HG03108 (cell line): ENCODE data around the gene TMEM161A.
"Not testable (repeated sequence)": the region's sequence is repeated elsewhere in the genome, so short reads cannot be mapped to it uniquely, and the experiment has no call there.

Experiments used
- ATAC-seq: cut with Tn5 transposase; IDR thresholded peaks from one replicate; pipeline ENCODE4 v1.9.1; 2021; ENCODE audit warnings: moderate library complexity; ENCODE audit not compliant: unreplicated experiment

Gene TMEM161A

GRCh38 chr19:19138109-19138981 lies at the start of gene TMEM161A:
Gene TMEM161A, minus strand, starts transcription at chr19:19138478. Its CDS starts 50 bp downstream, at chr19:19138428.
- peak; percentile 99 for ATAC-seq

DNA sequence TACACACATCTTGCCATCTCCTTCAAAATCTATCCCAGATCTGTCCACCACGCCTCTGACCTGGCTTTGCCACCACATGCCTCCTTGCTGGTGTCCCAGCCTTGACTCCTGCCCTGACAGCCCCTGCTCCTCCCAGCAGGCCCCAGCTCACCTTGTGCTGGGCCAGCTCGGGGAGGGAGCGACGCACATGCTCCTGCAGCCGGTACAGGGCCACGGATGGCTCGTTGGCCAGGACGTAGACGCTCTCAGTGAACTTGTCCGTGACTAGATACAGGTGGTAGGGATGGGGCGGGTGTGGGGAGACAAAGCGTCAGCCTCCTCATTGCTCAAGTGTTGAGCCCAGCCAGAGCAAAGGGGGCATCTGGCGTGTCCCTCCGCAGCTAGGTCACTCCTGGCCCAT lies 48.5 kb upstream of the TMEM161A start:
- no peak for ATAC-seq

GRCh38 chr19:19185853-19186740 lies 47.8 kb upstream of the TMEM161A start:
- no peak for ATAC-seq

DNA sequence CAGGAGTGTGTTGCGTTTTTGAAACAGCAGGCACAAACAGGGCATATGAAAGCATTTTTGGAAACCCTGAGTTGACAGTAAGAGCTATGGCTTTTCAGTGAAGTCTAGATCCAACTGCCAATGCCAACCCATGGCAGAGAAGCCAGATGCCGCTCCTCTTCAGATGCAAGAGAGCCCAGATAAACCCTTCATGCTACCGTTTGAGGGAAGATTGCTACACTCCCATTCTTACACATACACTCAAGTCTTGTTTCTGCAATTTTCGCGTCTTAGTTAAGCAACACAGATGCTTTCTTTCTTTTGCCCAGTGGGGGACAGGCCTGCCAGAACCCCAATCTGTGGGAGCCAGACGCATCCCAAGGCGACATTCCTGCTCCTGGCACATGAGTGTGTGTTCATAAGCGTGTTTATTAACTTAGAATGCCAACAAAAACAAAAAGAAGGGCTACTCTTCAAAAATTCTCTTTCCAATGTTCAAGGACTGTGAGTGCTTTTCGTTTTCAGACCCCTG lies 43.3 kb upstream of the TMEM161A start:
- no peak for ATAC-seq

GRCh38 chr19:19179548-19180441 lies 41.5 kb upstream of the TMEM161A start:
- no peak for ATAC-seq

GRCh38 chr19:19176950-19177349 lies 38.7 kb upstream of the TMEM161A start:
- ATAC-seq = no peak

DNA sequence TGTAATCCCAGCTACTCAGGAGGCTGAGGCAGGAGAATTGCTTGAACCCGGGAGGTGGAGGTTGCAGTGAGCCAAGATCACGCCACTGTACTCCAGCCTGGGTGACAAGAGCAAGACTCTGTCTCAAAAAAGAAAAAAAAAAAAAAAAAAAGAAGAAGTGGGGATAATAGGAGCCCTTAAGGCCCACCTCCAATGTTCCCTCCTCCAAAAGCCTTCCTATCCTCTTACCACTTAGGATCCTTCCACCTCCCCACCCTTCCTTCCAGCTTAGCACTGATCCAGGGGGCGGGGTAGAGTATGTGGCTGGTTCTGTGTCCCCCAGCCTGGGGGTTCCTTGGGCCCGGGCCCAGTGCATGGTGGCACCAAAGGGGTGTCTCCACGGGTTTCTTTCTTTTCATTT lies 35.0 kb upstream of the TMEM161A start:
- not testable (repeated sequence) for ATAC-seq

- no peak for ATAC-seq
Measured at GRCh38 chr19:19171821-19172532, 33.7 kb upstream of the TMEM161A start.

DNA sequence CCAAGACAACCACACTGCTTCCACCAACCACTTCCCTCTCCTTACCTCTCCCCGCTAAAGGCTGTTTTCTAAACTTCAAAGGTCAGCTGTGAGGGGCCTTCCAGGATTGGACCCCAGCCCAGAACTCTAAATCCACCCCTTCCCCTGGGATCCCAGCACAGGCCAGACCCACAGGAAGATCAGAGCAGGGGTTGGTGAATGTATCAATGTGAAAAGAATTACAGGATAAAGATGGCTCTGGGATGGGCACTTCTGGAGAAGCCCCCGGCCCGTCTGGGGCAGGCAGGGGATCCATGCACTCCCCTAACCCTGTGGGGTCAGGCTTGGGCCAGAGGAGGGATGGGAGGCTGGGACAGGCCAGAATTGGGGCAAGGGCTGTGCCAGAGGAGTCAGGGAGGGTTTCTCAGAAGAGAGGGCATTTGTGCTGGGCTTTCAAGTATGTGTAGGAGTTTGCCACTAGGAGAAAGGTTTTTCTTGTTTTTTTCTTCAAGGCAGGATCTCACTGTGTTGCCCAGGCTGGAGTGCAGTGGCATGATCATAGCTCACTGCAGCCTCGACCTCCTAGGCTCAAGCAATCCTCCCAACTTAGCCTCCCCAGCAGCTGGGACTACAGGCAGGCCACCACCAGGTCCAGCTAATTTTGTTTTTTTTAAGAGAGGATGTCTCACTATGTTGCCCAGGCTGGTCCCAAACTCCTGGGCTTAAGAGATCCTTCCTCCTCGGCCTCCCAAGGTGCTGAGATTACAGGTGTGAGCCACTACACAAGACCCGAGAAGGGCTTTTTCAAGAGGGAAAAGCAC lies 32.8 kb upstream of the TMEM161A start:
- no peak for ATAC-seq

DNA sequence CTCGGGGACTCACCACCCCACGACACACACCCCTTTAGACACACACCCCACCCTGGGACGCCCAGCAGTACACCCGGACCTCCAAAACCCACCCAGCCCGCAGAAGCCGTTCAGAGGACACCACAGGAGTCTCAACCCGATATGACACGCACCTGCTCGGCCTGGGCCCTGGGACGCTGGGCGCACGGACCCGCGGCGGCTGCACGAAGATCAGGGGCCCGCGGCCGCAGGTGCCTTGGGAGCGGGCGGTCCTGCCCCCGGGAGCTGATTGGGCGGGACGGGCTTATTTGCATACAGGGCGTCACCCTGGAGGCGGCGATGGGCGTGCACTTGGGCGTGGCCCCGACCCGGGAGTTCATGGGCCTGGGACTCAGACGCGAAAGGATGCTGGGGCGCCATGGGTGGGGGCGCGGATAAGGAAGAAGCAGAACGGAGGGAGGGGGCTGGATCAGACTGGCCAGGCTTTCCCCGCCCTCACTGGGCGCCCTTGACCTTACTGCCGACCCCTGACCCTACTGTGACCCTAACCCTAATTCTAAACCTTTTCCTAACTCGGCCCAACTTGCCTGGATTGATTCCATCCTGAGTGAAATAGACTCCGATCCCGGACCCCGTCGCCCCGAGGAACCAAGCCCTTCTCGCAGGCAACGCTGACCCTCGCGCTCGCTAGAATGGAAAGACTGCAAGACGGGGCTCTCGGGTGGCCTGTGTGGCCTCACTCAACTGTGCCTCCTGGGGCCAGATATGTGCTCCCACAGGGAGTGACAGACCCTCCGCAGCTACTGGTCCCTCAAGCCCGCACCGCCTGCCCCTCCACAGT lies 32.0 kb upstream of the TMEM161A start, which contains the start of gene MEF2B:
Gene MEF2B, minus strand, starts transcription at position 211 of the 820 bp plus-strand sequence. CDS start 19,528 bp downstream, outside the sequence.
- ATAC-seq = peak; percentile 87

GRCh38 chr19:19169236-19170052 lies 31.2 kb upstream of the TMEM161A start:
- ATAC-seq = no peak

- no peak for ATAC-seq
Measured at GRCh38 chr19:19167612-19168011, 29.3 kb upstream of the TMEM161A start.

- no peak for ATAC-seq
Measured at GRCh38 chr19:19165396-19165795, 27.1 kb upstream of the TMEM161A start.

DNA sequence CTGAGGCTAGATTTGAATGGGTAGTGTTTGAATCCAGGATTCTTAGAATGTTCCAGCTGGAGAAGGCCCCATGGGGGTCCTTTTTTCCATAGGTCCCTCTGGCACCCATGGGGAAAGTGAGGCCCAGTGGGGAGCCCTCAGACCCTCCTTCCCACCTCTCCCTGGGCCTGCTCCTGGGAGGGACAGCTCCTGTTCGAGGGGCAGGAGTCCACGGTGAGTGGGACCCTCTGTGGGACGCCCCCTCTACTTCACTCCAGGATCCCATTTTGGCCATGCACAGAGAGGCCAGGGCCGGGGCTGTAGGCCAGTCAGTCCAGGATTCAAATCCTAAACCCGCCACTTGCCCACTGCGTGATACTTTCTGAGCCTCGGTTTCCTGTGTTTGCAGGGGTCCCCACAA lies 24.2 kb upstream of the TMEM161A start:
- no peak for ATAC-seq

DNA sequence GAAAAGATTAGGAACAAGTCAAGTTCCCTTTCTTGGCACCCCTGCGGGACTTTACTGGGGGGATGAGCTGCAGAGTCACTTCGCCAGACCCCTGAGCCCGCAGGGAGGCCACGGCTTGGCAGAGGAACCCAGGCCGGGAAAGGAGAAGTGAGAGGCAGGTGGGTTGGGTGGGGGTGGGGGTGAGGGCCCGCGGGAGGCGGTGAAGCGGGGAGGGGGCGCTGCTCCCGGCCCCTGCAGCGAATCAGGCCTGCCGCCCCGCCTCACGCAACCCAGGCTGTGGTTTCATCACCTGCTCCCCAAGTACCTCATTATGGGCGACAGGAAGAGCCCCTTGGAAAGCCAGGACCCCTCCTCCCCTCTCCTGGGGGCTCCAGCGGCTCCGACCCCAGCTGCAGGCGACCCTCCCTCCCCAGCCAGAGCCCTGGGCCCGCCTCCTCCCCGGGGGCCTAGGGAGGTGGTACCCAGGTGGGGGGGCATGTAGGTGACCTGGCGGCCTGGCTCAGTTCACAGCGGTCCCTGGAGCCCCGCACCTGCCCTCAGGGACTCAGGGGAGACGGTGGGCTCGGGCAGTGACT lies 22.3 kb upstream of the TMEM161A start:
- no peak for ATAC-seq

DNA sequence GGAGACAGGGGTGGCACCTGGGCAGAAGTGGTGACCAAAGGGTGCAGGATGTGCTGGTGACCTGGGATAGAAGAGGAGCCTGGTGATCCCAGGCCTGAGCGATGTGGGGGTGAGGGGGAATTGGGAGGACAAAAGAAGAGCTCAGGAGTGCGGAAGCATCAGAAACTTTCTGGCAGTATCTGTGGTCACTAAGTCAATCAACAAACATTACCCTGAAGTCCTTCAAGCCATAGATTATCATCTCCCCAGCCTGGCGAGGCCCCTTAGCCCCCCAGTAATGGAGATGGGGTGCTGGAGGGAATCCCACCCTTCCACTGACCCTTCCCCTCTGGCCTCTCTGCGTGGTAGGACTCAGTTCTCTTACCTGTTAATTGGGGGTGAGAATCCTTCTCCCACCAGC lies 21.3 kb upstream of the TMEM161A start:
- ATAC-seq = no peak

DNA sequence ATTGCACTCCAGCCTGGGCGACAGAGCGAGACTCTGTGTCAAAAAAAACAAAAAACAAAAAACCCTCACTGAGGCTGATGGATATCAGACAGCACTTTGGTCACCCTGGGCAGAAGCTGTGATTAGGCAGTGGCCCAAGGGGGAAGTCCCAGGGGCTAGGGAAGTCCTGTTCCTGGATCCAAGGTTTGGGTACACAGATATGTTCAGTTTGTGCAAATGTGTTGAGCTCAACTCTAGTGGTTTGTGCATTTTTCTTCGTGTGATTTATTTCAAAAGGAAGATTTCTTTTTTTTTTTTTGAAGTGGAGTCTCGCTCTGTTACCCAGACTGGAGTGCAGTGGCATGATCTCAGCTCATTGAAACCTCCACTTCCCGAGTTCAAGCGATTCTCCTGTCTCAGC lies 19.5 kb upstream of the TMEM161A start:
- no peak for ATAC-seq
